Natural killer cell (primary cell): Measurements from ENCODE around the gene SLC38A3. TPM values are rescaled to one million over a fixed set of nuclear protein-coding genes. Genes with fewer than 3 reads are reported as not detected.
A peak's percentile ranks its signal among the peaks of the same experiment; 100 is the strongest.

Experiments
- ATAC-seq, 3 donors: fragments of 150-1000 bp in 2 of 3; fragments of 200-7000 bp in 1 of 3; cut with Tn5 transposase; 1 replicate in 1 of 3; 2 replicates in 2 of 3; pipeline ENCODE4 v1.10.0; 2021; ENCODE audit warnings: mild to moderate bottlenecking in 2 of 3, moderate library complexity in 2 of 3
- DNase-seq, 2 donors: peaks; one replicate each; pipeline versions ENCODE4 v3.0.0 to v3.0.0-alpha.2; 2013 to 2021; ENCODE audit warnings: mixed read lengths in 1 of 2
- H3K27ac ChIP-seq: one replicate; pipeline ENCODE4 v1.5.1; 2013; ENCODE audit warnings: mild to moderate bottlenecking, low read length
- H3K27me3 ChIP-seq: one replicate; pipeline ENCODE4 v1.6.1; 2013; ENCODE audit warnings: low read length; ENCODE audit not compliant: control insufficient read depth, insufficient read depth
- H3K36me3 ChIP-seq: one replicate; pipeline ENCODE4 v1.6.1; 2013; ENCODE audit warnings: low read length; ENCODE audit not compliant: control insufficient read depth, insufficient read depth
- H3K4me1 ChIP-seq: one replicate; pipeline ENCODE4 v1.6.1; 2013; ENCODE audit warnings: low read length; ENCODE audit not compliant: control insufficient read depth, insufficient read depth
- H3K4me3 ChIP-seq: one replicate; pipeline ENCODE4 v1.5.1; 2013; ENCODE audit warnings: low read length
- H3K9me3 ChIP-seq: one replicate; pipeline ENCODE4 v1.6.1; 2013; ENCODE audit warnings: low read length; ENCODE audit not compliant: control insufficient read depth, insufficient read depth
- H3K27ac Mint-ChIP-seq, 2 donors: one replicate each; pipeline ENCODE4 v1.8.0; 2022; ENCODE audit warnings: mild to moderate bottlenecking in 2 of 2, mixed read lengths in 2 of 2, moderate library complexity in 1 of 2
- H3K27me3 Mint-ChIP-seq, 2 donors: one replicate each; pipeline ENCODE4 v1.8.0; 2022; ENCODE audit warnings: low read depth in 2 of 2, mixed read lengths in 2 of 2
- H3K36me3 Mint-ChIP-seq: one replicate; pipeline ENCODE4 v1.8.0; 2022; ENCODE audit warnings: mixed read lengths
- H3K4me1 Mint-ChIP-seq, 2 donors: one replicate each; pipeline ENCODE4 v1.8.0; 2022; ENCODE audit warnings: mixed read lengths in 2 of 2
- H3K4me3 Mint-ChIP-seq: one replicate; pipeline ENCODE4 v1.8.0; 2022; ENCODE audit warnings: mild to moderate bottlenecking, moderate library complexity, mixed read lengths
- H3K9me3 Mint-ChIP-seq, 2 donors: one replicate each; pipeline ENCODE4 v1.8.0; 2022; ENCODE audit warnings: mixed read lengths in 2 of 2
- CTCF ChIP-seq: fragments of 200-600 bp; IDR thresholded peaks from one replicate; pipeline ENCODE4 v1.8.0; 2022; ENCODE audit warnings: antibody characterized with exemption
- WGBS: methylation state at CpG from one replicate; pipeline ENCODE4 v1.1.7; 2013; ENCODE audit warnings: missing lambda C conversion rate; ENCODE audit not compliant: insufficient coverage; 5-methylcytosine and 5-hydroxymethylcytosine counted together
- intact Hi-C: fragments of 100-400 bp; cut with micrococcal nuclease; formaldehyde crosslinking; loops from one replicate; pipeline ENCODE4 v1.14.2; 2022
- total RNA-seq, 4 donors: library from RNA; stranded (reverse); fragments of 120-200 nt in 1 of 4; gene quantifications; one replicate each; pipeline versions ENCODE4 v1.2.3 to v1.2.4, GENCODE V29; 2013 to 2022

SLC38A3 gene
- total RNA-seq, 3 donors from 2014 or later (not counting 1 experiment from before 2014, with no cell fraction given), result 0.82 TPM; not detected in 2

GRCh38 chr3:50169858-50170257 lies 35.2 kb upstream of the SLC38A3 start:
- WGBS, result 60% methylated on average over 1 of the region's 1 CpG
- Mint-ChIP-seq H3K9me3 (no peaks in the 10 kb centered on the region), H3K27ac (no peak overlapping the region), H3K27me3 (peaks cover 0 to 2% of the 10 kb centered on the region in 2 donors), H3K4me1 (peaks cover 0 to 4% of the 10 kb centered on the region in 2 donors), H3K36me3 (no peaks in the 10 kb centered on the region), H3K4me3 (no peak overlapping the region)
- intact Hi-C loops, result no loop called here
- Histone ChIP-seq H3K4me3 (no peak overlapping the region), H3K9me3 (no peaks in the 10 kb centered on the region), H3K4me1 (no peaks in the 10 kb centered on the region), H3K27ac (no peak overlapping the region), H3K27me3 (no peaks in the 10 kb centered on the region), H3K36me3 (no peaks in the 10 kb centered on the region)
- DNase-seq, result no peak
- no peak for TF ChIP-seq CTCF
- no peak for ATAC-seq

DNA sequence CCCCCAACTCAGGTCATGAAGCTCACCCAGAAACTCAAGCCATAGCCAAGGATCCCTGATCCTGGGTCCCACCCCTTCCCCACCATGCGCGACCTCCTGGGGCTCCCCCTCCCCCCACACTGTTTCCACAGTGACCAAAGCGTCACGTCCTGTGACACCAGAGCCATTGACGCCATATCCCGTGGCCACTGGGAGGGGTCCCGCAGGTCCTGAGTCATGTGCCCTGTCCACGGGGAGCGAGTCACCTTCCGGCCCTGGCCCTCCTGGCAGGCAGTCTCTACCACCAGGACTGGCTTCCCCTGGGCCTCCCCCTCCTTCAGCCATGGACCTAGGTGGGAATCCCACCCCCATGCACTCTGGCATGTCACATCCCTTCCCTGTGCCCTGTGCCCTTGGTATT lies 34.4 kb upstream of the SLC38A3 start:
- H3K4me3 Mint-ChIP-seq, result no peak overlapping the region
- peaks cover 0 to 4% of the 10 kb centered on the region in 2 donors for H3K4me1 Mint-ChIP-seq
- Histone ChIP-seq H3K4me1 (no peaks in the 10 kb centered on the region), H3K4me3 (no peak overlapping the region), H3K9me3 (no peaks in the 10 kb centered on the region), H3K27ac (no peak overlapping the region), H3K36me3 (no peaks in the 10 kb centered on the region), H3K27me3 (no peaks in the 10 kb centered on the region)
- no peak for TF ChIP-seq CTCF
- no peaks in the 10 kb centered on the region for H3K36me3 Mint-ChIP-seq
- DNase-seq (no peak), ATAC-seq (peak in 2 of 3 donors; percentile 52 to 54)
- H3K27me3 Mint-ChIP-seq, result peaks cover 0 to 2% of the 10 kb centered on the region in 2 donors
- WGBS, result 73% methylated on average over 10 of the region's 10 CpGs
- H3K27ac Mint-ChIP-seq, result no peak overlapping the region
- H3K9me3 Mint-ChIP-seq, result no peaks in the 10 kb centered on the region
- intact Hi-C loops, result no loop called here

- intact Hi-C loops, result no loop called here
- WGBS, result 84% methylated on average over 21 of the region's 21 CpGs
- no peaks in the 10 kb centered on the region for H3K9me3 ChIP-seq
These were observed 33.4 kb upstream of the SLC38A3 start for GRCh38 chr3:50171540-50172301.

More at GRCh38 chr3:50171540-50172301, 33.4 kb upstream of the SLC38A3 start:
- Histone ChIP-seq H3K4me3 (no peak overlapping the region), H3K4me1 (no peaks in the 10 kb centered on the region), H3K27me3 (no peaks in the 10 kb centered on the region), H3K27ac (no peak overlapping the region), H3K36me3 (no peaks in the 10 kb centered on the region)
- no peak for TF ChIP-seq CTCF
- Mint-ChIP-seq H3K27me3 (peaks cover 0 to 2% of the 10 kb centered on the region in 2 donors), H3K9me3 (no peaks in the 10 kb centered on the region), H3K4me1 (peaks cover 0 to 4% of the 10 kb centered on the region in 2 donors), H3K27ac (no peak overlapping the region), H3K4me3 (no peak overlapping the region), H3K36me3 (no peaks in the 10 kb centered on the region)
- ATAC-seq (no peak), DNase-seq (no peak)
